ENCODE measurements around the gene SEPHS1.

GRCh38 chr10:13348216-13349017 is at the start of gene SEPHS1:
- TF ChIP-seq EZH2 (IDR thresholded peaks at IDR 0.05; ENCODE audit: insufficient read depth, low read length), result no peak
- no peak for TF ChIP-seq CTCF (IDR thresholded peaks at IDR 0.05; ENCODE audit: insufficient read depth, low read depth, low read length)

Measured in astrocyte (in vitro differentiated cells and primary cell).